Neural cell (in vitro differentiated cells): Measurements from ENCODE around the gene TTC9. TPM values are rescaled to one million over a fixed set of nuclear protein-coding genes. Genes with fewer than 3 reads are reported as not detected.

Source experiments
- H2AFZ ChIP-seq: fragments of 200-600, 300-800 bp; sonication (generic), shearing (Covaris generic); 2 replicates; pipeline ENCODE4 v1.6.0; 2014; ENCODE audit warnings: low read depth, mild to moderate bottlenecking, antibody characterized with exemption, low read length, moderate library complexity
- H3F3A ChIP-seq: fragments of 200-600 bp; shearing (Covaris generic); 2 replicates; pipeline ENCODE4 v1.6.1; 2016; ENCODE audit warnings: mild to moderate bottlenecking, moderate library complexity, mixed read lengths, antibody characterized with exemption, low read length; ENCODE audit not compliant: insufficient read depth, poor library complexity, severe bottlenecking
- H3K27ac ChIP-seq: fragments of 200-600, 300-800 bp; sonication (generic), shearing (Covaris generic); 2 replicates; pipeline ENCODE4 v1.5.1; 2014; ENCODE audit warnings: mild to moderate bottlenecking, low read length, moderate library complexity
- H3K27me3 ChIP-seq: fragments of 300-800, 200-600 bp; sonication (generic), shearing (Covaris generic); 2 replicates; pipeline ENCODE4 v1.6.0; 2014; ENCODE audit warnings: mild to moderate bottlenecking, low read depth, low read length, moderate library complexity; ENCODE audit not compliant: insufficient read depth
- H3K36me3 ChIP-seq: fragments of 300-800, 200-600 bp; sonication (generic), shearing (Covaris generic); 2 replicates; pipeline ENCODE4 v1.5.1; 2014; ENCODE audit warnings: mild to moderate bottlenecking, antibody characterized with exemption, low read length, moderate library complexity; ENCODE audit not compliant: insufficient read depth
- H3K4me2 ChIP-seq: fragments of 300-800, 200-600 bp; sonication (generic), shearing (Covaris generic); 2 replicates; pipeline ENCODE4 v1.6.0; 2014; ENCODE audit warnings: mild to moderate bottlenecking, low read length
- H3K4me3 ChIP-seq: fragments of 300-800, 200-600 bp; sonication (generic), shearing (Covaris generic); 2 replicates; pipeline ENCODE4 v1.5.1; 2014; ENCODE audit warnings: mild to moderate bottlenecking, low read length, moderate library complexity
- H3K79me2 ChIP-seq: fragments of 200-600 bp; shearing (Covaris generic); replicated peaks from 2 replicates; pipeline ENCODE4 v1.6.0; 2014; ENCODE audit warnings: mild to moderate bottlenecking, low read length, moderate library complexity; ENCODE audit not compliant: insufficient read depth
- H3K9ac ChIP-seq: fragments of 300-800, 200-600 bp; sonication (generic), shearing (Covaris generic); 2 replicates; pipeline ENCODE4 v1.6.1; 2016; ENCODE audit warnings: mild to moderate bottlenecking, low read length, mixed read lengths
- H3K9me2 ChIP-seq: fragments of 200-600 bp; shearing (Covaris generic); 2 replicates; pipeline ENCODE4 v1.6.1; 2016; ENCODE audit warnings: mild to moderate bottlenecking, low read length, mixed read lengths; ENCODE audit not compliant: insufficient read depth
- H3K9me3 ChIP-seq: fragments of 200-600, 300-800 bp; sonication (generic), shearing (Covaris generic); 2 replicates; pipeline ENCODE4 v1.6.1; 2016; ENCODE audit warnings: mild to moderate bottlenecking, mixed run types, low read length, moderate library complexity, mixed read lengths
- H4K20me1 ChIP-seq: fragments of 200-600 bp; shearing (Covaris generic); 2 replicates; pipeline ENCODE4 v1.6.1; 2016; ENCODE audit warnings: mild to moderate bottlenecking, mixed run types; ENCODE audit not compliant: insufficient read depth
- EP300 ChIP-seq: fragments of 450-650 bp; conservative IDR thresholded peaks from 2 replicates; pipeline ENCODE4 v1.6.1; 2014; ENCODE audit warnings: antibody characterized with exemption, mild to moderate bottlenecking, moderate library complexity; ENCODE audit not compliant: poor library complexity, severe bottlenecking
- EZH2 ChIP-seq: fragments of 200-600, 300-800 bp; shearing (Covaris generic), sonication (generic); IDR thresholded peaks from 2 replicates; pipeline ENCODE4 v1.6.1; 2014; ENCODE audit warnings: antibody characterized with exemption, low read length, borderline replicate concordance, mild to moderate bottlenecking; ENCODE audit not compliant: insufficient read depth, poor library complexity, severe bottlenecking
- MXI1 ChIP-seq: fragments of 450-650 bp; conservative IDR thresholded peaks from 2 replicates; pipeline ENCODE4 v1.6.1; 2014; ENCODE audit warnings: antibody characterized with exemption, mild to moderate bottlenecking; ENCODE audit not compliant: poor library complexity, severe bottlenecking
- POLR2AphosphoS5 ChIP-seq: IDR thresholded peaks from 2 replicates; pipeline ENCODE4 v1.6.1; 2012
- RAD21 ChIP-seq: fragments of 450-650 bp; conservative IDR thresholded peaks from 2 replicates; pipeline ENCODE4 v1.6.1; 2014; ENCODE audit warnings: antibody characterized with exemption, mild to moderate bottlenecking, moderate library complexity
- SMC3 ChIP-seq: fragments of 450-650 bp; conservative IDR thresholded peaks from 2 replicates; pipeline ENCODE4 v1.6.1; 2014; ENCODE audit warnings: antibody characterized with exemption, mild to moderate bottlenecking, moderate library complexity; ENCODE audit not compliant: poor library complexity
- TAF1 ChIP-seq: IDR thresholded peaks from 2 replicates; pipeline ENCODE4 v1.6.1; 2012; ENCODE audit warnings: low read depth
- polyA plus RNA-seq: library from polyadenylated mRNA; depleted of rRNA; stranded (reverse); fragments of >200 nt; gene quantifications from 2 replicates; pipeline ENCODE4 v1.2.3, GENCODE V29; 2014
- TF ChIP-seq, protein P1 (sequence below): fragments of 450-650 bp; IDR thresholded peaks from 2 replicates; pipeline ENCODE4 v1.5.1; 2014; ENCODE audit warnings: antibody characterized with exemption, mild to moderate bottlenecking, moderate library complexity; ENCODE audit not compliant: poor library complexity, severe bottlenecking
- TF ChIP-seq, protein P2 (sequence below): IDR thresholded peaks from 2 replicates; pipeline ENCODE4 v1.6.1; 2012; ENCODE audit warnings: borderline replicate concordance

Gene TTC9
- polyA plus RNA-seq, 1 donor from 2014 or later = 11.1 TPM

DNA sequence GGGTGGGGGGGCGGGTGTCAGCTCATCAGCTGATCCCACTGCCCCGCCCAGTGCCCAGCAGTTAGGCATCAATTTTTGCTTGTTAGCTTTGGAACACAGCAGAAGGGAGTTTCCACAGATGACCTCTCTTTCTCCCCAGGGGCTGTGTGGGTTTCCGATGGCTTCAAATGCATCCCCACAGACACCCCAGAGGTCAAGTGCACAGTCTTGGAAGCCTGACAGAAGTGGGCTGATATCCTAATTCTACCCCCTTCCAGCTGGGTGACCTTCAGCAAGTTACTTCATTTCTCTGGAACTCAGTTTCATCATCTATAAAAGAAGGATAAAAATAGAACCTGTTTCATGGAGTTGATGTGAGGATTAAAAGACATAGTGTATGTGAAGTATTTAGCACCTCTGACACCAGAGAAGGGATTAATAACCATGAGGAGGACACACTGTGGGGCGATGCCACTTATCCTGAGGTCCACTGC, 22.0 kb downstream of the TTC9 start:
- peaks cover 10% of the 10 kb centered on the region for H3K79me2 ChIP-seq
- H3K27ac ChIP-seq = no peak overlapping the region
- H3K36me3 ChIP-seq = no peaks in the 10 kb centered on the region
- no peak overlapping the region for H2AFZ ChIP-seq
- no peak overlapping the region for H3K9ac ChIP-seq
- no peaks in the 10 kb centered on the region for H3K9me3 ChIP-seq
- no peaks in the 10 kb centered on the region for H3K27me3 ChIP-seq
- H3F3A ChIP-seq = no peaks in the 10 kb centered on the region
- H3K9me2 ChIP-seq = no peaks in the 10 kb centered on the region
- no peak for TF ChIP-seq MXI1
- TF ChIP-seq, protein P1, sequence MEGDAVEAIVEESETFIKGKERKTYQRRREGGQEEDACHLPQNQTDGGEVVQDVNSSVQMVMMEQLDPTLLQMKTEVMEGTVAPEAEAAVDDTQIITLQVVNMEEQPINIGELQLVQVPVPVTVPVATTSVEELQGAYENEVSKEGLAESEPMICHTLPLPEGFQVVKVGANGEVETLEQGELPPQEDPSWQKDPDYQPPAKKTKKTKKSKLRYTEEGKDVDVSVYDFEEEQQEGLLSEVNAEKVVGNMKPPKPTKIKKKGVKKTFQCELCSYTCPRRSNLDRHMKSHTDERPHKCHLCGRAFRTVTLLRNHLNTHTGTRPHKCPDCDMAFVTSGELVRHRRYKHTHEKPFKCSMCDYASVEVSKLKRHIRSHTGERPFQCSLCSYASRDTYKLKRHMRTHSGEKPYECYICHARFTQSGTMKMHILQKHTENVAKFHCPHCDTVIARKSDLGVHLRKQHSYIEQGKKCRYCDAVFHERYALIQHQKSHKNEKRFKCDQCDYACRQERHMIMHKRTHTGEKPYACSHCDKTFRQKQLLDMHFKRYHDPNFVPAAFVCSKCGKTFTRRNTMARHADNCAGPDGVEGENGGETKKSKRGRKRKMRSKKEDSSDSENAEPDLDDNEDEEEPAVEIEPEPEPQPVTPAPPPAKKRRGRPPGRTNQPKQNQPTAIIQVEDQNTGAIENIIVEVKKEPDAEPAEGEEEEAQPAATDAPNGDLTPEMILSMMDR = no peak
- no peak for TF ChIP-seq POLR2AphosphoS5
- TF ChIP-seq, protein P2, sequence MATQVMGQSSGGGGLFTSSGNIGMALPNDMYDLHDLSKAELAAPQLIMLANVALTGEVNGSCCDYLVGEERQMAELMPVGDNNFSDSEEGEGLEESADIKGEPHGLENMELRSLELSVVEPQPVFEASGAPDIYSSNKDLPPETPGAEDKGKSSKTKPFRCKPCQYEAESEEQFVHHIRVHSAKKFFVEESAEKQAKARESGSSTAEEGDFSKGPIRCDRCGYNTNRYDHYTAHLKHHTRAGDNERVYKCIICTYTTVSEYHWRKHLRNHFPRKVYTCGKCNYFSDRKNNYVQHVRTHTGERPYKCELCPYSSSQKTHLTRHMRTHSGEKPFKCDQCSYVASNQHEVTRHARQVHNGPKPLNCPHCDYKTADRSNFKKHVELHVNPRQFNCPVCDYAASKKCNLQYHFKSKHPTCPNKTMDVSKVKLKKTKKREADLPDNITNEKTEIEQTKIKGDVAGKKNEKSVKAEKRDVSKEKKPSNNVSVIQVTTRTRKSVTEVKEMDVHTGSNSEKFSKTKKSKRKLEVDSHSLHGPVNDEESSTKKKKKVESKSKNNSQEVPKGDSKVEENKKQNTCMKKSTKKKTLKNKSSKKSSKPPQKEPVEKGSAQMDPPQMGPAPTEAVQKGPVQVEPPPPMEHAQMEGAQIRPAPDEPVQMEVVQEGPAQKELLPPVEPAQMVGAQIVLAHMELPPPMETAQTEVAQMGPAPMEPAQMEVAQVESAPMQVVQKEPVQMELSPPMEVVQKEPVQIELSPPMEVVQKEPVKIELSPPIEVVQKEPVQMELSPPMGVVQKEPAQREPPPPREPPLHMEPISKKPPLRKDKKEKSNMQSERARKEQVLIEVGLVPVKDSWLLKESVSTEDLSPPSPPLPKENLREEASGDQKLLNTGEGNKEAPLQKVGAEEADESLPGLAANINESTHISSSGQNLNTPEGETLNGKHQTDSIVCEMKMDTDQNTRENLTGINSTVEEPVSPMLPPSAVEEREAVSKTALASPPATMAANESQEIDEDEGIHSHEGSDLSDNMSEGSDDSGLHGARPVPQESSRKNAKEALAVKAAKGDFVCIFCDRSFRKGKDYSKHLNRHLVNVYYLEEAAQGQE = no peak
- no peaks in the 10 kb centered on the region for H4K20me1 ChIP-seq
- no peak overlapping the region for H3K4me2 ChIP-seq
- no peak overlapping the region for H3K4me3 ChIP-seq

DNA sequence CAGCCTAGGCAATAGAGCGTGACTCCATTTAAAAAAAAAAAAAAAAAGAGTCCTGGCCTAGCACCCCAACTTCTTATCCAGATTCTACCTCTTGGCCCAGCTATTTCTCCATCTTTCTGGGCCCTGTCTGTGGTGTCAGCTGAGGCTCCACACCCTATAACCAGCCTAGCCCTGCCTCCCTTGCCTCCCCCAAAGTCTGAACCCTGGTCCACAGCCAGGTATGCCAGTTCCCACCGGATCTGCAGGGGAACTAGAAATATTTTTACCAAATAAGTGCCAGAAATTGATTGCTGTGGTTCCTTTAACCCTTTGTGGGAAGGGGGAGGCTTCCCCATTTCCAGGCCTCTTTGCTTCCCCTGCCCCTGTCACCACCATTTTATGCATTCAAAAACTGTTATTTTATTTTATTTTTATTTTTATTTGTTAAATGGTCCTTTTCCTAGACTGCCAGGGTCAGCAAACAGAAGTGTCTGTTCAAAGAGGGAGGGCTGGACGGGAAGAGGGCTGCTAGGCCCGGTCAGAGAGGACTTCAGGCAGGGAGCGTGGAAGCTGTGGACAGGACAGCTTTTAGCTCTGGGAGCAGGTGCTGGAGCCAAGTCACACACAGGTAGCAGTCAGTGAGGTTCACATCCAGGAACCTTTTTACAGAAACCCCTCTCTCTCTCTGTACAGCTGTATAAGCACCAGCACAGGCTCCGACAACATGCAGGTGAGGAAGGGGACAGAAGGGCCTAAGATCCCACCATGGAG, 23.2 kb downstream of the TTC9 start:
- Histone ChIP-seq H4K20me1 (no peaks in the 10 kb centered on the region), H3K9ac (no peak overlapping the region), H3K27ac (no peak overlapping the region), H3K27me3 (no peaks in the 10 kb centered on the region), H3K4me2 (no peak overlapping the region), H2AFZ (no peak overlapping the region), H3K4me3 (no peak overlapping the region), H3K9me2 (no peaks in the 10 kb centered on the region), H3K79me2 (peaks cover 10% of the 10 kb centered on the region), H3F3A (no peaks in the 10 kb centered on the region), H3K9me3 (no peaks in the 10 kb centered on the region), H3K36me3 (no peaks in the 10 kb centered on the region)
- TF ChIP-seq, protein P1 = no peak
- TF ChIP-seq TAF1 = no peak
- no peak for TF ChIP-seq EP300
- no peak for TF ChIP-seq EZH2
- TF ChIP-seq MXI1 = no peak
- TF ChIP-seq, protein P2 = no peak
- no peak for TF ChIP-seq RAD21
- no peak for TF ChIP-seq POLR2AphosphoS5
- TF ChIP-seq SMC3 = no peak
